HG03097 (cell line): Measurements from ENCODE around the gene FAM168A.

Experiments used
- ATAC-seq: cut with Tn5 transposase; IDR thresholded peaks from one replicate; pipeline ENCODE4 v1.9.1; 2021; ENCODE audit not compliant: unreplicated experiment, low FRiP score

The FAM168A gene

GRCh38 chr11:73563539-73564200 is 34.2 kb downstream of the FAM168A start:
- no peak for ATAC-seq

GRCh38 chr11:73559743-73560142 is 38.2 kb downstream of the FAM168A start:
- ATAC-seq, result no peak

- no peak for ATAC-seq
Observed at GRCh38 chr11:73556966-73557365, 40.9 kb downstream of the FAM168A start.

DNA sequence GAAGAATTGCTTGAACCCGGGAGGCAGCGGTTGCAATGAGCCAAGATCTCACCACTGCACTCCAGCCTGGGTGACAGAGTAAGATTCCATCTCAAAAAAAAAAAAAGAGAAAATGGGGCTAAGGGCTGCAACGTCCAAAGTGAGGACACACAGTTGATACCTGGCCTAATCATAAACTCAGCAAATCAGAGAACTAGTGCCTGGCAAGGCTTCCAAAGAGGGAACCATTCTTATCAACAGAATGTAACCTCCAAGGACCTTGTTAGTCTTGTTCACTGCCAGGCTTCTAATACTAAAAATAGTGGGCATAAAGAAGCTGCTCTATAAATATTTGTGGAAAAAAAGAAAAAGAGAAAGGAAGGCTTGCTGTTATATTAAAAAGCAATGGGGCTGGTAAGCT is 42.3 kb downstream of the FAM168A start:
- no peak for ATAC-seq

- no peak for ATAC-seq
Observed at GRCh38 chr11:73554671-73555320, 43.1 kb downstream of the FAM168A start.

GRCh38 chr11:73553266-73553665 is 44.6 kb downstream of the FAM168A start:
- ATAC-seq, result no peak

- ATAC-seq, result no peak
Observed at GRCh38 chr11:73551677-73552076, 46.2 kb downstream of the FAM168A start.

DNA sequence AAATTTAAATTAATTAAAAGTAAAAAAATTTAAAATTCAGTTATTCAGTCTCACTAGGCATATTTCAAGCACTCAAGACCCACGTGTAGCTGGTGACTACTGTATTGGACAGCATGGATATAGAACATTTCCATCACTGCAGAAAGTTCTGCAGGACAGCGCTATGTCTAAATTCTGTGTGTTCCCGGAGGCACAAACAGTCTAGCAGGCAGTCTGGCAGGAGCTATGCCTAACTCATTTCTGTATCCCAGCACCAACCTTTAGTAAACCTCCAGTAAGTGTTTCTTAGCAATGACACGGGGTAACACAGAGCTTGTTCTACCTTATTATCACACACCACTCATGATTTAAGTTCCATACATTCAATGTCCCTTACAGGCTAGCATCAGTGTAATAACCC is 48.5 kb downstream of the FAM168A start:
- no peak for ATAC-seq

DNA sequence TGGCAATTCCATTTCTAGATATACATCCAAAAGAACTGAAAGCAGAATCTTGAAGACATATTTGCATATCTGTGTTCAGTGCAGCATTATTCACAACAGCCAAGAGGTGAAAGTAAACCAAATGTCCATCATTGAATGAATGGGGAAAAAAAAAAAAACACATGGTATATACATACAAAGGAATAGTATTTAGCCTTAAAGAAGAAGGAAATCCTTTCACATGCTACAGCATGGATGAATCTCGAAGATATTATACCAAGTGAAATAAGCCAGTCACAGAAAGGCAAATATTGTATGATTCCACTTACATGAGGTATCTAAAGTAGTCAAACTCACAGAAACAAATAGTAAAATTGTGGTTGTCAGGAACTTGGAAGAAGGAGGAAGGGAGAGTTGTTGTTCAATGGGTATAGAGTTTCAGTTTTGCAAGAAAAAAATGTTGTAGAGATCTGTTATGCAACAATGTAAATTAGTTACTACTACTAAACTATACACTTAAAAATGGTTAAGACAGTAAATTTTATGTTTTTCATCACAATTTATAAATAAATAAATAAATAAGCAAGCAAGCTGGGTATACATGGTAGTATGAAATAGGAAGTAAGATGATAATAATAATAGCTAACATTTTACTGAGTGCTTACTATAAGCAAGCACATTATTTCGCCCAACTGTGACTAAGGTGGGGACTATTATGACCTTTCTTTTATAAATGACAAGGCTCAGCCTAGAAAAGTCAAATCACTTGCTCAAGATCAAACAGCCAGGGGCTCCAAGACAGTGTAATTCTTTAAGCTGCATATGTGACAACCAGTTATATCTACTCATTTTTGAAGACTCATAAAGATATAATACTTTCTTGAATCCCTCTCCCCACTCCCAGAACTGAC is 50.0 kb downstream of the FAM168A start:
- ATAC-seq, result no peak

GRCh38 chr11:73542175-73542574 is 55.7 kb downstream of the FAM168A start:
- no peak for ATAC-seq

- no peak for ATAC-seq
Observed at GRCh38 chr11:73539506-73540084, 58.3 kb downstream of the FAM168A start.

DNA sequence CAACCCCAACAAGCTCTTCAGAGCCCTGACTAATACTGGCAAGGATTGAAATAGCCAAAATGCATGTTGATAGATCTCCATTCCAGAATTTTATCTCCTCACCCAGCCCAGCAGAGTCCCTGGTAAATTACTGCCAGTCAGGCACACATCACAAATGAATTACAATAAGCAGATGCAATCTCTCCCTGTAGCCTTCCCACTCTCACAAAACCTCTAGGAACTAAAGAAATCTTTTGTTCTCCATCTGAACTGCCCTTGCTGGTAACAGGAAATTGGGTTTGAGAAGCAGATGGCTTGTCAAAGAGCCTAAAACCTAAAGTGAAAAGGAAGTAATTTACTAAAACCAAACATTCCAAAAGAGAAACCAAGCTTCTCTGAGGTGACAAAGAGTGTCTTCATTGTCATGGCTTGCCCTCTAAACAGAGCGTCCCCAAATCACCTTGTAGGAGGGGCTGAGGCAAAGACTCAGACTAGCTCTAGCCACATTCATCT is 59.5 kb downstream of the FAM168A start:
- ATAC-seq, result peak; percentile 64

DNA sequence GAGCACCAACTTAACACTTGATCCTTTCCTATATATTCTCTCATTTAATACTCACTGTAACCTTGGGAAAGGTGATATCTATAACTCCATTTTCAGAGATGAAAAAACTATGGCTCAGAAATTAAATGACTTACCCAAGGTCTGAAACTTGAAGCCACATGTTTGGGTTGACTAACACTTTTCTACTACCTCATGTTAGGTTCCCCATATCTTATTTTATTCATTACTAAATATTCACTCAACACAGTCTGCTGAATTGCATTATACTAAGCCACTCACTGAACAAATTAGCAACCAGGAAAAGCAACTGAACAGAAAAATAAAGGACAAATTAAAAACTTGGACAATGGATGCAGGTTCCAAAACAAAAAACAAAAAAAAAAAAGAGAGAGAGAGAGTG is 59.9 kb downstream of the FAM168A start:
- no peak for ATAC-seq

- no peak for ATAC-seq
Observed at GRCh38 chr11:73536961-73537360, 61.0 kb downstream of the FAM168A start.

DNA sequence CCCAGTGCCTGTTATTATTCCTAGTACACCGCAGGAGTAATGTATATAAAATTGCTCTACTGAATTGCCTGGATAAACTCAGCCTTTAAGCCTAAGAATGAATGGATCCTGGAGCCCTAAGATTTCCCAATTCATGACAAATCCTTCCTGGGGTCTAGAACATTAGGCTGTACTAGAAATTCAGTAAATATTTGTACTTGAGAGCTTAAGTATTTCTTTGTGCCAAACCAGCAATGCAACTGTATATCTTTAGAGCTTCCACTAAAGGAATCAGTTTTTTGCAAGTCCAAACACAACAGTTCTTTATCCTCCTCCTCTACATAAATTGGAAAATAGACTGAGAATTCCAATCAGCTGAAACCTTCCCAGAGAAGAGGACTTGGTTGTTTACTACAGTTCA is 65.6 kb downstream of the FAM168A start:
- ATAC-seq, result no peak

DNA sequence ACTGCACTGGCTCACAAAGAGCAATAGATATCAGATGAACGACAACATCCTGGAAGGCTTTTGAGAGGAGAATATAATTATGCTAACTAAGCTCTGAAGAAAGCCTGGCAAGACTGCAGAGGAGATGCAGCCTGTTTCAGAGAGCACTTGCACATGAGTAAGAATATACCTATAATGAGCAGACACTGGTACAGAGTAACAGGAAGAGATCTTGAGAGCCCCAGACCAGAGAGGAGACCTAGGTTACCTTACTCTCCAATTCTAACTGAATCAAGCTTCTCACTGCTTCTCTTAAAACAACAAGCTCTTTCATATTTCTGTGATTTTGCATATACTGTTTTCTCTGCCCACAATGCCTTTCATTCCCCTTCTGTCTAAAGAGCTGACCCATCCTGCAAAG is 66.5 kb downstream of the FAM168A start:
- no peak for ATAC-seq

DNA sequence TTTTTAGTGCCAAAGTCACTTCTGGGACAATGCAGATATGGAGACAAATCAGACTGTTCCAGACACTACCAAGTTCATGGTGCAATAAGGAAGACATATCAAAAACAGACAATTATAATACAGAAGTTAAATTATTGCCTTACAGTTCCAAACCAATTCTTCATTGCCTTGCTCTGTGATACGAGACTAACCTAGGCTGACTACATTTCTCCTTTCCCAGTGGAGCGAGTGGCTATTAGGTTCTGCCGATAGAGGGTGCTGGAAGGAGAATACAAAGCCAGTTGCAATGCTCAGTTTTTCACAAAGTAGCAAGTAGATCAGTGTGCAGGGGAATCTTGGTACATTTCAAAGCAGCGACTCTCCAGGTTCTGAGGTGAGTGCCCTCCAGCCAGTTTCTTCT is 67.8 kb downstream of the FAM168A start:
- no peak for ATAC-seq

- no peak for ATAC-seq
Observed at GRCh38 chr11:73529204-73529530, 68.7 kb downstream of the FAM168A start.

GRCh38 chr11:73528483-73529203 is 69.3 kb downstream of the FAM168A start:
- ATAC-seq, result no peak

DNA sequence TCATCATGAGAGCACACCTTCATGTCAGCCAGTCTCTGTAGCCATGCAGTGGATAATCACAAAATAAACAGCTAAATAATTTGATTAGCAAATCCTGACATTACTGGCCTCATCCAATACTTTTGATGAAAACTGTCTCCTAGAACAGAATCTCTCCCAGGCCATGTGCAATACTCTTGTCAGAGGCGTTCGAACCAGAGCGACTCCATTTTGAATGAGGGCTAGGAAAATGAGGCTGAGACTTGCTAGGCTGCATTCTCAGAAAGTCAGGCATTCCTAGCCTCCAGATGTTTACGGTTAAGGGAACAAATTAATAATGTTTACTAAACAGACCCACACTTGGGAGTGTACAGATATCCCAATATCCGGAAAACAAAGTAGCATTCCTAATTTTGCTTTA is 69.9 kb downstream of the FAM168A start:
- ATAC-seq, result no peak

DNA sequence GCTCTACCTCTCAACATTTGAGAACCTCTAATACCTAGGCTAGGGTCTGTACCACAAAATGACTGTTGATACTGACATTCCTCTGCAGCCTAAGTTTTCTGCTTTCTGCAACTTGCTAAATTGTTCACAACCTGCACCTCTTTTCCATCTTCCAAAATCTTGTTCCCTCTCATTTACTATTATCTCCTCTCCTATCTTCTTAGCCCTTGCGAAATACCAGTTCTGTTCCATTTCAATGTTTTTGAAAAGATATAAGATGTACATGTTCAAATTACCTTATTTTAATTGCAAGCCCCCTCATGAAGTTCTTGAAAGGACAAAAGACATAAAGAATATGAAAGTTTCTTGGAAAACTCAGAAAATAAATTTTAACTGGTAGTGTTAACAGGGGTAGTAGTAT is 72.3 kb downstream of the FAM168A start:
- ATAC-seq, result no peak
